Hematopoietic multipotent progenitor cell treated with erythropoietin and hydrocortisone succinate and interleukin-3 and kit ligand, for 15 days (in vitro differentiated cells): ENCODE measurements around the gene ZSCAN26.

Source experiments
- DNase-seq: peaks from one replicate; pipeline ENCODE4 v3.0.0-alpha.2; 2015; ENCODE audit warnings: low spot score

Gene ZSCAN26

DNA sequence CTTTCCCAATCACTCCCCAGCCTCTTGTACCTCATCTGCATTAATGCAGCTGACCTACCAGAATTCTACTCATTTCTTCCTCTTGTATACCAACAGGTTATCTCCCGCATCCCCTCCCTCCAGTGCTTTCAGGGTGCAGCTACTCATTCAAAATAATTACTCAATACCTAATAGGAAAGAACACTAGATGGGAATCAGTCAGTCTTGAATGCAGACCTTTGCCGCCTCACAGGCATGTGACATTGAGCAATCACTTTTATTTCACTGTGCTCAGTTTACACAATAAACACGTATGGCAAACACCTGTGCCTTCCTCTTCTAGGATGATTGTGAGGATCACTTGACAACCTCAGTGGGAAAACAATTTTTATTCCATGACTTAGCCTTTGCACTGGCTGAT is 55.7 kb downstream of the ZSCAN26 start:
- no peak for DNase-seq

DNA sequence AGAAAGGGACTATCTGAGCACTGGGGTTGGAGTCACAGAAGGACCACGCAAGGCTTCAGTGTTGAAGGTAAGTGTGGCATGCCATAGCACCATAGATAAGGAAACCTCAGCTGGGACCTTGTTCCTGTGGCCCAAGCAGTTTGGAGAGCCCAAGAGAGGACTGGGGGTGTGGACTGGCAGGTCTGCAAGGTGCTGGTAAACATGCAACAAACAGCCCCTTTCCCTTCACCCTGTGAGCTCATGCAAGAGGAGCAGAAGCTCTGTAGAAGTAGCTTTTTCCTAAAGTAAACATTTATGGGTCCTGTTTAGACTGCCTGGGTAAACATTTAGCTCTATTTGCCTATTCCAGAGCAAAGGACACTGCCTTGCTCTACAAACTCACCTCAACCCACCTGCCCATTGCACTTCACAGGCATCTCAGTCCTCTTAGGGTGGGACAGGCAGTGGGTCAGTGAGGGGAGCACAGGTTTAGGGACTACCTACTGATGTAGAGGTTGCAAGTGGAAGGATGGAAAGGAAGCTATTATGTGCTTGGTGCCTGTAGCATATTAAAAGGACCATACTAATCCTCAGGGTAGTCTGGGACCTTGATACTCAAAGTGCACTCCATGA is 57.0 kb downstream of the ZSCAN26 start:
- DNase-seq, result no peak

DNA sequence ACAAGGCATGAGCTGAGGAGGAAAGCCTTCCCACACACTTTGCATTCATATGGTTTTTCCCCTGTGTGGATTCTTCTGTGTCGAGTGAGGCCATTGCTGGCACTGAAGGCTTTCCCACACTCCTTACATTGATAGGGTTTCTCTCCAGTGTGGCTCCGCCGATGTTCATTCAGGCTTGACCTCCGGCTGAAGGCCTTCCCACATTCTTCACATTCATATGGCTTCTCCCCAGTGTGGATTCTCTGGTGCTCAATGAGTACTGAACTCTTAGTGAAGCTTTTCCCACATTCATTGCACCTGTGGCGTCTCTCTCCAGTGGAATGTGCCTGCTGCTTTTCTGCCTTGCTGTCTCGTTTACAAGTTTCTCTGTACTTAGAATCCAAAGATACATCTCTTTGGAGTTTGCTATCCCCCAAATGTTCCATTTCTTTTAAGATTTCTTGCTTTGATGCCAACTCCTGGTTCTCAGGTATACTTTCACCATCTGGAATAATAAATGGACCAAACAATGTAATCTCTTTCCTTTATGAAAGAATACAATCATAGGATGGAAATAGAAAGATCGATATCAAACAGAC is 59.5 kb downstream of the ZSCAN26 start:
- DNase-seq, result no peak
